ENCODE data around the gene ITIH2.

The ITIH2 gene

DNA sequence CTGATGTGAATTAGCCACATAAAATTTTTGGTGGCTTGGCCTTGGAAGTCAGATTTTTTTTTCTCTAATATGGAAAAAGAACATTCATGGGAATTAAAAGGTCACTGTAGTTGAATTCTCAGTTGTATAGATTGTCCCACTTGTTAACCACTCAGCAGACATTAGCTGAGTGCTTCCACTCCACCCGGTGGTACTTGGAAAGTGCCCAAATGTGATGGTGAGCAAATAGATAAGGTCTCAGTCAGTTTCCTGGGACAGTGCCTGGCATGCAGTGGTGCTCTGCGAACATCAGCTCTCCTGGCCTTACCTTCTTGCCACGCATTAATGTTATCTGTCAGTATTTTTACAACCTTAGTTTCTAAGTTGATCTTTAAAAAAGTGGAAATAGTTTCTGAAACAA lies 86.3 kb downstream of the ITIH2 start:
- DNase-seq: no peak
- intact Hi-C loops (cut with DNase I): loop anchor here (2.0 kb wide), 1 partner anchor 29 kb away; the partner anchor contains the start of gene TAF3

DNA sequence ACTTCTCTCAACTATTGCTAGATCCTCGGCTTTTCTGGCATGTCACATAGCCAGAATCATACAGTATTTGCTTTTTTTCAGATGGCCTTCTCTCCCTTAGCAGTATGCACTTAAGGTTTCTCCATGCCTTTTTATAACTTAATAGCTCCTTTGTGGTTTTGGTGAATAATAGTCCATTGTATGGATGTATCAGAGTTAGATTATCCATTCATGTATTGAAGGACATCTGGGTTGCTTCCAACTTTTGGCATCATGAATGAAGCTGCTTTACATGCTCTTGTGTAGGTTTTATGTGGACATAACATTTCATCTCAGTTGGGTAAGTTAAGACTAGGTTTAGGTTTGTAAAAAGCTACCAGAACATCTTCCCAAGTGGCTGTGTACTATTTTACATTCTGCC lies 89.4 kb downstream of the ITIH2 start:
- no peak for DNase-seq
- intact Hi-C loops (cut with DNase I): no loop called here

DNA sequence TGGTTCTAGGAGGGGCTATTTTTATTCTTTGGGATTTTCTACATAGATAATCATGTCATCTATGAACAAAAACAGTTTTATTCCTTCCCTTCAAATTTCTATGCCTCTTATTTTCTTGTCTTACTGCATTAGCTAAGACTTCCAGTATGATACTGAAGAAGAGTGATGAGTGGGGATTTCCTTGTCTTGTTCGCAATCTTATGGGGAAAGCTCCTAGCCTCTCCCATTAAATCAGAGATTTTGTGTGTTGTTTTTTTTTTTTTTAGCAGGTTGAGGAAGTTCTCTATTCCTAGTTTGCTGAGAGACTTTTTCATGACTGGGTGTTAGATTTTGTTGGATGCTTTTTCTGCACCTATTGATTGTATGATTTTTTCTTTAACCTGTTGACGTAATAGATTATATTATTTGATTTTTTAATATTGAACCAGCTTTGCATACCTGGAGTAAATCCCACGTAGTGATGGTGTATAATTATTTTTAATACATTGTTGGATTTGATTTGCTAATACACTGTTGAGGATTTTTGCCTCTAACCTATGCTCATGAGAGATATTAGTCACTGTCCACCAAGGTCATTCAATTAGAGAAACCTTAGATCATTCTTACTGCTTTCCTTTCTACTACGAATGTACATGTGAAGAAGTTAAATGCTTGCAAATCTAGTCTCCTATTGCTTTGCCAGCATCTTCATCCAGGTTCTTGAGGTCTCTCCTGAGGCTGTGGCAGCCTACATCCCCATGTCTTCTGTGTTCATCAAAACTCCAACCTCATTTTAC lies 91.3 kb downstream of the ITIH2 start:
- intact Hi-C loops (cut with DNase I): no loop called here
- no peak for DNase-seq

DNA sequence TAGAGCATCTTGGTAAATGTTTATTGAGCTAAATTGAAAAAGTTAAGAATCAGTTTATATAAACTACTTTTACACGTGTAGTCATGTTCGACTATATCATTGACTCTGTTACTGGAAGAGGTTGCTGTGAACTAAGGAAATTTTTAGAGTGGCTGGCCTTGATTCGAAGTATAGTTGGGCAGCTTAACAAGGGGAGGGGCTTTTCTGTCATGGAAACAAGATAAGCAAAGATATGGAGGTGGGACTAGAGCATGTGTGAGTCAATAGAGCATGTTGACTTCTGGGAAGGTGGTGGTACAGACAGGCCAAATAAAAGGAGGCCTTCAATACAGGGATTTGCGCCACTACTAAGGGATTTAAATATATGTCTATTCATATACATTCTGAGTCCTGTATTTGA lies 92.5 kb downstream of the ITIH2 start:
- intact Hi-C loops (cut with DNase I): no loop called here
- DNase-seq: no peak

DNA sequence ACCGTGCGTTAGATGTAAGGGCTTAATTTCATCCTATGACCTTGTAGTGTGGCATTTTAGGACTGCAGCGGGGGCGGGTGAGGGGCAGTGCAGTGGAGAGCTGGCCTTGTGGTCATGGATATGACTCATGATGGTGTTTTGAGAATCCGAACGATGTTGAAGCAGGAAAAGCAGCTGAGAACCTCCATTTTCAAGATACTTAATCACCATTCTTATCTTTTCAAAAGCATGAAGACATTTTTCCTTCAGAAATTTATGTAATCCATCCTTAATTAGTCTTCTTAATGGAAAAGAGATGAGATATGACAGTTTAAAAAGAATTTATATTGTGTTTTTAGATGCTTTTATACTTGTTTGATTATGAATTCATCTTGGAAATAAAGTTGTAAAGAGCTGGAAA lies 94.5 kb downstream of the ITIH2 start:
- no peak for DNase-seq
- intact Hi-C loops (cut with DNase I): no loop called here
